GM23338 (cell line): Measurements from ENCODE around the gene CST9. TPM values are rescaled to one million over a fixed set of nuclear protein-coding genes. Genes with fewer than 3 reads are reported as not detected.

Experiments used
- ATAC-seq: fragments of 200-7000 bp; cut with Tn5 transposase; 3 replicates; pipeline ENCODE4 v1.9.1; 2020
- DNase-seq: peaks from one replicate; pipeline ENCODE4 v3.0.0-alpha.2; 2015; ENCODE audit warnings: low spot score
- H2AFZ ChIP-seq: fragments of 200-600 bp; sonication (generic); 2 replicates; pipeline ENCODE4 v1.8.0; 2016; ENCODE audit warnings: antibody characterized with exemption, mild to moderate bottlenecking, moderate library complexity
- H3F3A ChIP-seq: fragments of 200-600 bp; sonication (generic); replicated peaks from 2 replicates; pipeline ENCODE4 v1.8.0; 2017; ENCODE audit warnings: antibody characterized with exemption, mixed run types, low read depth
- H3K27ac ChIP-seq: fragments of 200-600 bp; sonication (generic); 2 replicates; pipeline ENCODE4 v1.6.1; 2016; ENCODE audit warnings: low read depth
- H3K27me3 ChIP-seq: fragments of 200-600 bp; sonication (generic); 2 replicates; pipeline ENCODE4 v1.8.0; 2016; ENCODE audit warnings: mild to moderate bottlenecking, mixed run types, moderate library complexity; ENCODE audit not compliant: insufficient read depth
- H3K36me3 ChIP-seq: fragments of 200-600 bp; sonication (generic); 2 replicates; pipeline ENCODE4 v1.8.0; 2016; ENCODE audit warnings: mild to moderate bottlenecking; ENCODE audit not compliant: insufficient read depth
- H3K4me1 ChIP-seq: fragments of 200-600 bp; sonication (generic); 2 replicates; pipeline ENCODE4 v1.8.0; 2016; ENCODE audit warnings: mild to moderate bottlenecking, moderate library complexity; ENCODE audit not compliant: insufficient read depth
- H3K4me2 ChIP-seq: fragments of 200-600 bp; sonication (generic); 2 replicates; pipeline ENCODE4 v1.7.1; 2017; ENCODE audit warnings: mixed run types
- H3K4me3 ChIP-seq: fragments of 200-600 bp; sonication (generic); 2 replicates; pipeline ENCODE4 v1.6.1; 2016; ENCODE audit warnings: mixed run types
- H3K79me2 ChIP-seq: fragments of 200-600 bp; sonication (generic); replicated peaks from 2 replicates; pipeline ENCODE4 v1.8.0; 2017; ENCODE audit warnings: mild to moderate bottlenecking; ENCODE audit not compliant: insufficient read depth
- H3K9me2 ChIP-seq: fragments of 200-600 bp; sonication (generic); 2 replicates; pipeline ENCODE4 v1.8.0; 2017; ENCODE audit not compliant: insufficient read depth
- H4K20me1 ChIP-seq: fragments of 200-600 bp; sonication (generic); replicated peaks from 2 replicates; pipeline ENCODE4 v1.8.0; 2017; ENCODE audit warnings: mild to moderate bottlenecking; ENCODE audit not compliant: insufficient read depth
- H3K27ac Mint-ChIP-seq: 2 replicates; pipeline ENCODE4 v1.8.0; 2020; ENCODE audit warnings: inconsistent platforms, mild to moderate bottlenecking, moderate library complexity, mixed read lengths
- H3K27me3 Mint-ChIP-seq: 3 replicates; pipeline ENCODE4 v1.8.0; 2022; ENCODE audit warnings: low read depth, mild to moderate bottlenecking, moderate library complexity, mixed read lengths, inconsistent platforms; ENCODE audit not compliant: insufficient read depth, poor library complexity
- H3K36me3 Mint-ChIP-seq: 3 replicates; pipeline ENCODE4 v1.8.0; 2021; ENCODE audit warnings: low read depth, mild to moderate bottlenecking, inconsistent platforms, moderate library complexity, mixed read lengths
- H3K4me1 Mint-ChIP-seq: 3 replicates; pipeline ENCODE4 v1.8.0; 2020; ENCODE audit warnings: mild to moderate bottlenecking, inconsistent platforms, mixed read lengths
- H3K4me3 Mint-ChIP-seq: 3 replicates; pipeline ENCODE4 v1.8.0; 2021; ENCODE audit warnings: moderate library complexity, mild to moderate bottlenecking, inconsistent platforms, mixed read lengths
- H3K9me3 Mint-ChIP-seq: 3 replicates; pipeline ENCODE4 v1.8.0; 2020; ENCODE audit warnings: moderate library complexity, mild to moderate bottlenecking, inconsistent platforms, mixed read lengths
- CREB1 ChIP-seq: fragments of 250-450 bp; sonication (Bioruptor Pico); IDR thresholded peaks from 2 replicates; pipeline ENCODE4 v1.5.0; 2020; ENCODE audit warnings: low read depth, mild to moderate bottlenecking, moderate library complexity
- ETS1 ChIP-seq: IDR thresholded peaks from 2 replicates; pipeline ENCODE4 v1.6.1; 2016; ENCODE audit warnings: antibody characterized with exemption
- EZH2 ChIP-seq: fragments of 200-600 bp; sonication (generic); IDR thresholded peaks from one replicate; pipeline ENCODE4 v1.8.0; 2017; ENCODE audit warnings: antibody characterized with exemption, mild to moderate bottlenecking, low read depth; ENCODE audit not compliant: unreplicated experiment
- EZH2phosphoT487 ChIP-seq: fragments of 200-600 bp; sonication (generic); IDR thresholded peaks from one replicate; pipeline ENCODE4 v1.8.1; 2018; ENCODE audit warnings: antibody characterized with exemption; ENCODE audit not compliant: unreplicated experiment
- JUNB ChIP-seq: IDR thresholded peaks from one replicate; pipeline ENCODE4 v1.6.1; 2016; ENCODE audit warnings: antibody characterized with exemption; ENCODE audit not compliant: unreplicated experiment
- NANOG ChIP-seq: IDR thresholded peaks from 2 replicates; pipeline ENCODE4 v1.6.1; 2016; ENCODE audit warnings: antibody characterized with exemption, borderline replicate concordance
- POLR2AphosphoS5 ChIP-seq: IDR thresholded peaks from 2 replicates; pipeline ENCODE4 v1.6.1; 2016; ENCODE audit warnings: antibody characterized with exemption, low read depth
- STAT1 ChIP-seq: IDR thresholded peaks from one replicate; pipeline ENCODE4 v1.6.1; 2016; ENCODE audit warnings: antibody characterized with exemption; ENCODE audit not compliant: unreplicated experiment
- ZNF114 ChIP-seq: fragments of 250-450 bp; sonication (Bioruptor Pico); IDR thresholded peaks from 2 replicates; pipeline ENCODE4 v1.5.0; 2020; ENCODE audit warnings: mild to moderate bottlenecking, moderate library complexity
- ZNF331 ChIP-seq: fragments of 250-450 bp; sonication (Bioruptor Pico); IDR thresholded peaks from 2 replicates; pipeline ENCODE4 v1.5.0; 2020; ENCODE audit warnings: low read depth, mild to moderate bottlenecking, moderate library complexity
- ZNF462 ChIP-seq: fragments of 250-450 bp; sonication (Bioruptor Pico); IDR thresholded peaks from 2 replicates; pipeline ENCODE4 v1.5.0; 2020; ENCODE audit warnings: mild to moderate bottlenecking, moderate library complexity
- polyA plus RNA-seq: library from polyadenylated mRNA; unstranded; fragments of >200 nt; fragmentation: Nextera tagmentation; extraction: Ambion mirVana; gene quantifications from 2 replicates; pipeline ENCODE4 v1.2.1, GENCODE V29; 2016
- total RNA-seq: library from RNA; depleted of rRNA; stranded (reverse); fragments of >200 nt; shearing (Covaris generic); gene quantifications from 2 replicates; pipeline ENCODE4 v1.2.3, GENCODE V29; 2014
- TF ChIP-seq, protein P1 (sequence below), 2 experiments: fragments of 200-600 bp in 1 of 2; sonication (generic) in 1 of 2; conservative IDR thresholded peaks; 2 replicates each; pipeline versions ENCODE4 v1.5.1 to v1.6.1; 2016 to 2017; ENCODE audit warnings: antibody characterized with exemption in 2 of 2, low read depth in 2 of 2, mild to moderate bottlenecking in 2 of 2, moderate library complexity in 1 of 2

The CST9 gene
- total and polyA plus RNA-seq, 2 experiments from 2014 or later: not detected

DNA sequence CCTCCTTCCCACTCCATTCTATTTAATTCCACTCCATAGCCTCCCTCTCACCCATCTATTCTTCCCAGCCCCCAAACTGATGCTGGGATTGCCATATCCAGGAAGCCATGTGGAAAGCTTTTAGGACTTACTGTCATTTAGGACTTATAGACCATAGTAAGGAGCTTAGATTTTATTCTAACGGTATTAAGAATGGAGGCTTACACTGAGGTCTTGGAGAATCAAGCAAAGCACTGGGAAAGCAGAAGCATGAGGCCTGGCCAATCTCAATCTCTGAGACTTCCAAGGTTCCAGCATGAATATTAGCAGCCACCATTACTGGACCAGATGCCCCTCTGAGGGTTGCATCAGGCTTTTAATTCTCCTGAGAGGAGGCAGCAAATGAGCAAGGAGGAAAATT is 1.4 kb downstream of the CST9 start:
- no peak overlapping the region for H3K27ac Mint-ChIP-seq
- Histone ChIP-seq H3K27ac (no peak overlapping the region), H3K4me2 (no peak overlapping the region), H3F3A (no peaks in the 10 kb centered on the region), H3K9me2 (no peaks in the 10 kb centered on the region; the same call in 1 of the 2 replicates), H2AFZ (no peak overlapping the region), H3K36me3 (no peaks in the 10 kb centered on the region), H4K20me1 (no peaks in the 10 kb centered on the region), H3K4me3 (no peak overlapping the region), H3K27me3 (no peaks in the 10 kb centered on the region), H3K79me2 (no peaks in the 10 kb centered on the region), H3K4me1 (peaks cover 2% of the 10 kb centered on the region; the same call in 1 of the 2 replicates)
- H3K27me3 Mint-ChIP-seq: peaks cover 3% of the 10 kb centered on the region
- ATAC-seq (no peak), DNase-seq (no peak)
- TF ChIP-seq ETS1: no peak
- peaks cover 8% of the 10 kb centered on the region for H3K4me1 Mint-ChIP-seq
- H3K4me3 Mint-ChIP-seq: no peak overlapping the region
- H3K9me3 Mint-ChIP-seq: no peaks in the 10 kb centered on the region; the same call in 2 of the 3 replicates
- no peaks in the 10 kb centered on the region for H3K36me3 Mint-ChIP-seq

- Histone ChIP-seq H3K27ac (no peak overlapping the region), H3K4me1 (no peaks in the 10 kb centered on the region), H3K9me2 (no peaks in the 10 kb centered on the region; the same call in 1 of the 2 replicates), H3F3A (no peaks in the 10 kb centered on the region), H3K36me3 (no peaks in the 10 kb centered on the region), H3K79me2 (no peaks in the 10 kb centered on the region), H3K27me3 (no peaks in the 10 kb centered on the region), H2AFZ (no peak overlapping the region), H3K4me2 (no peak overlapping the region), H4K20me1 (no peaks in the 10 kb centered on the region), H3K4me3 (no peak overlapping the region)
- Mint-ChIP-seq H3K27ac (no peak overlapping the region), H3K9me3 (no peaks in the 10 kb centered on the region; the same call in 2 of the 3 replicates), H3K4me1 (no peaks in the 10 kb centered on the region), H3K4me3 (no peak overlapping the region), H3K27me3 (peaks cover 3% of the 10 kb centered on the region), H3K36me3 (no peaks in the 10 kb centered on the region)
- ATAC-seq (no peak), DNase-seq (no peak)
- no peak for TF ChIP-seq STAT1
- no peak for TF ChIP-seq POLR2AphosphoS5
- TF ChIP-seq ZNF114: no peak
- no peak for TF ChIP-seq CREB1
- no peak for TF ChIP-seq ZNF462 (CRISPR knock-in tag)
- no peak for TF ChIP-seq EZH2phosphoT487
- no peak for TF ChIP-seq NANOG
- TF ChIP-seq JUNB: no peak
- TF ChIP-seq, protein P1, sequence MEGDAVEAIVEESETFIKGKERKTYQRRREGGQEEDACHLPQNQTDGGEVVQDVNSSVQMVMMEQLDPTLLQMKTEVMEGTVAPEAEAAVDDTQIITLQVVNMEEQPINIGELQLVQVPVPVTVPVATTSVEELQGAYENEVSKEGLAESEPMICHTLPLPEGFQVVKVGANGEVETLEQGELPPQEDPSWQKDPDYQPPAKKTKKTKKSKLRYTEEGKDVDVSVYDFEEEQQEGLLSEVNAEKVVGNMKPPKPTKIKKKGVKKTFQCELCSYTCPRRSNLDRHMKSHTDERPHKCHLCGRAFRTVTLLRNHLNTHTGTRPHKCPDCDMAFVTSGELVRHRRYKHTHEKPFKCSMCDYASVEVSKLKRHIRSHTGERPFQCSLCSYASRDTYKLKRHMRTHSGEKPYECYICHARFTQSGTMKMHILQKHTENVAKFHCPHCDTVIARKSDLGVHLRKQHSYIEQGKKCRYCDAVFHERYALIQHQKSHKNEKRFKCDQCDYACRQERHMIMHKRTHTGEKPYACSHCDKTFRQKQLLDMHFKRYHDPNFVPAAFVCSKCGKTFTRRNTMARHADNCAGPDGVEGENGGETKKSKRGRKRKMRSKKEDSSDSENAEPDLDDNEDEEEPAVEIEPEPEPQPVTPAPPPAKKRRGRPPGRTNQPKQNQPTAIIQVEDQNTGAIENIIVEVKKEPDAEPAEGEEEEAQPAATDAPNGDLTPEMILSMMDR (conservative IDR thresholded peaks at IDR 0.05; ENCODE audit: low read depth in 2 of 2): no peak
- no peak for TF ChIP-seq EZH2
- no peak for TF ChIP-seq ZNF331 (CRISPR knock-in tag)
- no peak for TF ChIP-seq ETS1
Observed at GRCh38 chr20:23603321-23603720, 2.4 kb downstream of the CST9 start.
